ENCODE measurements around the gene TTC23. TPM values are rescaled to one million over a fixed set of nuclear protein-coding genes. Genes with fewer than 3 reads are reported as not detected.
A peak's percentile ranks its signal among the peaks of the same experiment; 100 is the strongest.

The TTC23 gene
- polyA plus RNA-seq, 2 of the 4 experiments (the other 2 are of a cell fraction), result 7.0 to 16.5 TPM

GRCh38 chr15:99126131-99126588, 123.2 kb downstream of the TTC23 start:
- no peak for ATAC-seq
- POLR2A ChIA-PET, result no interaction called here
- CTCF ChIA-PET, result interaction anchor here (1.1 to 17.9 kb wide), 5 partner anchors 10 to 87 kb away, joined by 3 to 326 read pairs (median 3); partner anchors contain the start of gene SYNM
- H3K27ac ChIP-seq, result peak overlapping the region in 1 of 2 experiments; percentile 91; a peak in 3 of 6 replicates
- no peak overlapping the region for H3K4me3 ChIP-seq
- 96% methylated on average over 7 of the region's 7 CpGs for WGBS (ENCODE audit: missing lambda C conversion rate)
- FAIRE-seq, result no peak
- H3K9me3 ChIP-seq, result no peaks in the 10 kb centered on the region
- peaks cover 33% of the 10 kb centered on the region for H3K4me1 ChIP-seq
- no peak overlapping the region for H3K4me2 ChIP-seq
- TF ChIP-seq EHMT2 (IDR thresholded peaks at IDR 0.05; ENCODE audit: low read depth) (no peak), E2F6 (IDR thresholded peaks at IDR 0.05; ENCODE audit: borderline replicate concordance, low read depth) (no peak), ZNF302 (CRISPR knock-in tag; IDR thresholded peaks at IDR 0.05) (no peak), ZFP36 (IDR thresholded peaks at IDR 0.05; ENCODE audit: borderline replicate concordance, partially characterized antibody) (no peak), MYC (IDR thresholded peaks at IDR 0.05; ENCODE audit: borderline replicate concordance, low read length) (no peak), MAX (IDR thresholded peaks at IDR 0.05) (no peak), TP53 (CRISPR knock-in tag; IDR thresholded peaks at IDR 0.05) (no peak), HOXA7 (CRISPR knock-in tag; IDR thresholded peaks at IDR 0.05) (no peak)
- no peak for DNase-seq (ENCODE audit: low read depth in 1 of 2, low spot score in 1 of 2)

- TF ChIP-seq CBX8 (IDR thresholded peaks at IDR 0.05) (no peak), ZSCAN20 (CRISPR knock-in tag; IDR thresholded peaks at IDR 0.05) (no peak), POLR2A (IDR thresholded peaks at IDR 0.05; ENCODE audit: low read length) (no peak), EHF (CRISPR knock-in tag; IDR thresholded peaks at IDR 0.05) (no peak), CHD2 (IDR thresholded peaks at IDR 0.05; ENCODE audit: low read length, partially characterized antibody) (no peak), HEYL (CRISPR knock-in tag; IDR thresholded peaks at IDR 0.05) (no peak), CBX2 (IDR thresholded peaks at IDR 0.05; ENCODE audit: borderline replicate concordance, low read depth) (no peak), PBX3 (IDR thresholded peaks at IDR 0.05) (no peak), REST (IDR thresholded peaks at IDR 0.05) (no peak), BHLHE40 (IDR thresholded peaks at IDR 0.05; ENCODE audit: low read depth, low read length) (no peak), FOSL2 (IDR thresholded peaks at IDR 0.05) (no peak), FOSL2 (CRISPR knock-in tag; IDR thresholded peaks at IDR 0.05) (no peak), ATOH8 (CRISPR knock-in tag; IDR thresholded peaks at IDR 0.05; ENCODE audit: low read depth) (no peak), HDAC2 (IDR thresholded peaks at IDR 0.05) (no peak), KDM1A (IDR thresholded peaks at IDR 0.05; ENCODE audit: low read depth) (no peak), MAZ (IDR thresholded peaks at IDR 0.05; ENCODE audit: borderline replicate concordance, low read depth, low read length) (no peak)
- ATAC-seq, result no peak
- peak overlapping the region; percentile 95; the same call in 2 of the 3 replicates for H3K4me2 ChIP-seq
- FAIRE-seq, result no peak
- H3K4me1 ChIP-seq, result peaks cover 33% of the 10 kb centered on the region
- POLR2A ChIA-PET, result no interaction called here
- no peak overlapping the region for H3K4me3 ChIP-seq
- no peaks in the 10 kb centered on the region for H3K9me3 ChIP-seq
- peak overlapping the region; percentile 91 to 96 for H3K27ac ChIP-seq
- no peak for DNase-seq (ENCODE audit: low read depth in 1 of 2, low spot score in 1 of 2)
- CTCF ChIA-PET, result interaction anchor here (0.6 to 17.9 kb wide), 5 partner anchors 9 to 1746 kb away, joined by 3 to 326 read pairs (median 3); partner anchors contain the start of gene SYNM
- 90% methylated on average over 29 of the region's 29 CpGs for WGBS (ENCODE audit: missing lambda C conversion rate)
These were observed 124.1 kb downstream of the TTC23 start for GRCh38 chr15:99125061-99125891.

Measured in A549 (cell line).